HFFc6 (cell line): ENCODE data around the gene NOX4. TPM values are rescaled to one million over a fixed set of nuclear protein-coding genes. Genes with fewer than 3 reads are reported as not detected.

Experiments
- DNase-seq: peaks from one replicate; pipeline ENCODE4 v3.0.0-alpha.2; 2018
- H3K27ac Mint-ChIP-seq: 2 replicates; pipeline ENCODE4 v1.8.0; 2020; ENCODE audit warnings: mild to moderate bottlenecking, mixed read lengths
- H3K27me3 Mint-ChIP-seq: 2 replicates; pipeline ENCODE4 v1.8.0; 2021; ENCODE audit warnings: mild to moderate bottlenecking, moderate library complexity, mixed read lengths; ENCODE audit not compliant: insufficient read depth
- H3K36me3 Mint-ChIP-seq: 2 replicates; pipeline ENCODE4 v1.8.0; 2021; ENCODE audit warnings: low read depth, mixed read lengths
- H3K4me1 Mint-ChIP-seq: 2 replicates; pipeline ENCODE4 v1.8.0; 2020; ENCODE audit warnings: low read depth, mixed read lengths
- H3K4me3 Mint-ChIP-seq: 2 replicates; pipeline ENCODE4 v1.8.0; 2020; ENCODE audit warnings: mild to moderate bottlenecking, moderate library complexity, mixed read lengths
- H3K9me3 Mint-ChIP-seq: 2 replicates; pipeline ENCODE4 v1.8.0; 2020; ENCODE audit warnings: mild to moderate bottlenecking, mixed read lengths
- CTCF ChIP-seq: fragments of 200-600 bp; sonication (generic); IDR thresholded peaks from 2 replicates; pipeline ENCODE4 v1.5.0; 2021; ENCODE audit warnings: antibody characterized with exemption, mild to moderate bottlenecking
- long read RNA-seq: library from polyadenylated mRNA; unstranded; transcript quantifications from one replicate; pipeline ENCODE4 v2.0.0, GENCODE V29; 2019
- total RNA-seq, 6 experiments: library from RNA; stranded (reverse); fragmentation: NEBNext Ultra II Directional; extraction: Animal tissue kit (Norgen Biotek cat#: 25700); gene quantifications; 2 replicates in 1 of 6; 3 replicates in 5 of 6; pipeline ENCODE4 v1.2.3, GENCODE V29; 2021

NOX4 gene
- 1 to 10 TPM; 2.2 to 5.0 (median 3.2) TPM for total RNA-seq
- long read RNA-seq, partial matches to known transcripts: 0 of 8 reads
- long read RNA-seq, other reads (novel, unspliced or antisense): 3 of 8 reads

- no peaks in the 10 kb centered on the region for H3K36me3 Mint-ChIP-seq
- H3K27me3 Mint-ChIP-seq: no peaks in the 10 kb centered on the region
- peaks cover 56% of the 10 kb centered on the region for H3K4me1 Mint-ChIP-seq
- peak within 1 kb of the TSS; percentile 92 for H3K27ac Mint-ChIP-seq
- peak; percentile 20 for DNase-seq
- no peak for TF ChIP-seq CTCF
- H3K9me3 Mint-ChIP-seq: no peaks in the 10 kb centered on the region
- peak within 1 kb of the TSS; percentile 93 for H3K4me3 Mint-ChIP-seq
Observed at GRCh38 chr11:89490981-89491690, at the start of gene NOX4. TSS of gene NOX4 (minus strand) at chr11:89491375. CDS start at chr11:89491246, 129 bp downstream.

GRCh38 chr11:89540826-89541225, 49.7 kb upstream of the NOX4 start:
- no peak for DNase-seq
- peaks cover 7% of the 10 kb centered on the region; the same call in 1 of the 2 replicates for H3K36me3 Mint-ChIP-seq
- no peaks in the 10 kb centered on the region for H3K9me3 Mint-ChIP-seq
- no peaks in the 10 kb centered on the region; the same call in 1 of the 2 replicates for H3K27me3 Mint-ChIP-seq
- no peak for TF ChIP-seq CTCF
- H3K4me1 Mint-ChIP-seq: peaks cover 36% of the 10 kb centered on the region
- H3K27ac Mint-ChIP-seq: no peak overlapping the region
- no peak overlapping the region for H3K4me3 Mint-ChIP-seq

GRCh38 chr11:89537936-89538335, 46.8 kb upstream of the NOX4 start:
- Mint-ChIP-seq H3K4me3 (peak overlapping the region; percentile 6; the same call in 1 of the 2 replicates), H3K27ac (no peak overlapping the region; the same call in 1 of the 2 replicates), H3K9me3 (no peaks in the 10 kb centered on the region), H3K36me3 (peaks cover 7% of the 10 kb centered on the region; the same call in 1 of the 2 replicates), H3K4me1 (peaks cover 23% of the 10 kb centered on the region), H3K27me3 (no peaks in the 10 kb centered on the region; the same call in 1 of the 2 replicates)
- DNase-seq: no peak
- no peak for TF ChIP-seq CTCF

- Mint-ChIP-seq H3K9me3 (no peaks in the 10 kb centered on the region), H3K4me1 (peaks cover 23% of the 10 kb centered on the region), H3K27ac (no peak overlapping the region), H3K4me3 (no peak overlapping the region), H3K36me3 (peaks cover 7% of the 10 kb centered on the region; the same call in 1 of the 2 replicates), H3K27me3 (no peaks in the 10 kb centered on the region; the same call in 1 of the 2 replicates)
- no peak for TF ChIP-seq CTCF
- DNase-seq: no peak
Observed at GRCh38 chr11:89536926-89537325, 45.8 kb upstream of the NOX4 start.

GRCh38 chr11:89535221-89535620, 44.0 kb upstream of the NOX4 start:
- Mint-ChIP-seq H3K4me3 (peak overlapping the region; percentile 27; the same call in 1 of the 2 replicates), H3K4me1 (peaks cover 23% of the 10 kb centered on the region), H3K27ac (no peak overlapping the region), H3K9me3 (no peaks in the 10 kb centered on the region), H3K36me3 (peaks cover 7% of the 10 kb centered on the region; the same call in 1 of the 2 replicates), H3K27me3 (no peaks in the 10 kb centered on the region; the same call in 1 of the 2 replicates)
- no peak for TF ChIP-seq CTCF
- no peak for DNase-seq
